ENCODE data around the gene DDIAS. TPM values are rescaled to one million over a fixed set of nuclear protein-coding genes. Genes with fewer than 3 reads are reported as not detected.

The DDIAS gene
- total and polyA plus RNA-seq, 10 of the 15 experiments (the other 5 are each of a cell fraction or from before 2014, with no cell fraction given), result 6.9 to 27.8 (median 12.9) TPM

DNA sequence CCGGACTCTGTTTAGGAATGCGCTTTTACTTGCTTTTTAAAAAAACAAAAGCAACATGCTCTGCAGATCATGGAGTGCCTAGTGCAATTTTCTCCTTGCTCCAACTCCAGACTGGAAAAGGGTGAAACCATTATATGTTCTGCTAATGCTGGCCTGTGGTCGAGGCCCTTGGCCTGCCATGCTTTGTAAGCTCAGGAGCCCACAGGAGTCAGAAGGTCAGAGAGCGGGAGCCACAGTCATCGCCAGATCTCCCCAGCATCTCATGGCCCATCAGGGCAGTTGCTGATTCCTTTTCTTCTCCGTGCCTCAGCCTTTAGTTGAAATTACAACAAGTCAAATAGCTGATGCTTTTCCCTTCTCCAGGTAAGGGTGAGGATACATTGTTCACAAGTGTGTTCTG lies 80.3 kb downstream of the DDIAS start:
- ChIA-PET CTCF (interaction anchor here (1.0 to 1.2 kb wide), 3 partner anchors 8 to 11 kb away, joined by 3 to 4 read pairs (median 3); no protein-coding TSS in a partner anchor), SMC1A (ENCODE audit: uncharacterized antibody, unreplicated experiment) (interaction anchor here (1.1 to 2.7 kb wide), 5 partner anchors 12 to 25 kb away, joined by 3 to 12 read pairs (median 3); no protein-coding TSS in a partner anchor), RAD21 (ENCODE audit: unreplicated experiment) (interaction anchor here (0.8 kb wide), 1 partner anchor 14 kb away, joined by 3 read pairs; no protein-coding TSS in a partner anchor), POLR2A (no interaction called here)
- intact Hi-C loops (cut with micrococcal nuclease; ENCODE audit: unreplicated experiment), result no loop called here
- no peak for DNase-seq (ENCODE audit: low read depth, low spot score)
- no peak for TF ChIP-seq BCL11A (IDR thresholded peaks at IDR 0.05; ENCODE audit: low read depth, low read length)
- TF ChIP-seq KLF5 (IDR thresholded peaks at IDR 0.05; ENCODE audit: partially characterized antibody), result no peak
- TF ChIP-seq, protein P1, sequence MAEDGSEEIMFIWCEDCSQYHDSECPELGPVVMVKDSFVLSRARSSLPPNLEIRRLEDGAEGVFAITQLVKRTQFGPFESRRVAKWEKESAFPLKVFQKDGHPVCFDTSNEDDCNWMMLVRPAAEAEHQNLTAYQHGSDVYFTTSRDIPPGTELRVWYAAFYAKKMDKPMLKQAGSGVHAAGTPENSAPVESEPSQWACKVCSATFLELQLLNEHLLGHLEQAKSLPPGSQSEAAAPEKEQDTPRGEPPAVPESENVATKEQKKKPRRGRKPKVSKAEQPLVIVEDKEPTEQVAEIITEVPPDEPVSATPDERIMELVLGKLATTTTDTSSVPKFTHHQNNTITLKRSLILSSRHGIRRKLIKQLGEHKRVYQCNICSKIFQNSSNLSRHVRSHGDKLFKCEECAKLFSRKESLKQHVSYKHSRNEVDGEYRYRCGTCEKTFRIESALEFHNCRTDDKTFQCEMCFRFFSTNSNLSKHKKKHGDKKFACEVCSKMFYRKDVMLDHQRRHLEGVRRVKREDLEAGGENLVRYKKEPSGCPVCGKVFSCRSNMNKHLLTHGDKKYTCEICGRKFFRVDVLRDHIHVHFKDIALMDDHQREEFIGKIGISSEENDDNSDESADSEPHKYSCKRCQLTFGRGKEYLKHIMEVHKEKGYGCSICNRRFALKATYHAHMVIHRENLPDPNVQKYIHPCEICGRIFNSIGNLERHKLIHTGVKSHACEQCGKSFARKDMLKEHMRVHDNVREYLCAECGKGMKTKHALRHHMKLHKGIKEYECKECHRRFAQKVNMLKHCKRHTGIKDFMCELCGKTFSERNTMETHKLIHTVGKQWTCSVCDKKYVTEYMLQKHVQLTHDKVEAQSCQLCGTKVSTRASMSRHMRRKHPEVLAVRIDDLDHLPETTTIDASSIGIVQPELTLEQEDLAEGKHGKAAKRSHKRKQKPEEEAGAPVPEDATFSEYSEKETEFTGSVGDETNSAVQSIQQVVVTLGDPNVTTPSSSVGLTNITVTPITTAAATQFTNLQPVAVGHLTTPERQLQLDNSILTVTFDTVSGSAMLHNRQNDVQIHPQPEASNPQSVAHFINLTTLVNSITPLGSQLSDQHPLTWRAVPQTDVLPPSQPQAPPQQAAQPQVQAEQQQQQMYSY (CRISPR knock-in tag; IDR thresholded peaks at IDR 0.05), result no peak
- TF ChIP-seq ZNF207 (IDR thresholded peaks at IDR 0.05; ENCODE audit: borderline replicate concordance), result no peak
- TF ChIP-seq ZSCAN29 (IDR thresholded peaks at IDR 0.05), result no peak
- TF ChIP-seq FOS (IDR thresholded peaks at IDR 0.05; ENCODE audit: borderline replicate concordance, extremely low read depth, insufficient read length), result no peak
- no peak for TF ChIP-seq RFX5 (IDR thresholded peaks at IDR 0.05; ENCODE audit: low read depth, low read length)
- no peak for TF ChIP-seq STAT1 (conservative IDR thresholded peaks at IDR 0.05)
- no peak for TF ChIP-seq POLR2A (IDR thresholded peaks at IDR 0.05; ENCODE audit: low read depth, low read length)
- TF ChIP-seq PML (IDR thresholded peaks at IDR 0.05; ENCODE audit: low read length), result no peak
- TF ChIP-seq POU2F2 (IDR thresholded peaks at IDR 0.05; ENCODE audit: borderline replicate concordance, low read depth, low read length), result no peak
- TF ChIP-seq, protein P2, sequence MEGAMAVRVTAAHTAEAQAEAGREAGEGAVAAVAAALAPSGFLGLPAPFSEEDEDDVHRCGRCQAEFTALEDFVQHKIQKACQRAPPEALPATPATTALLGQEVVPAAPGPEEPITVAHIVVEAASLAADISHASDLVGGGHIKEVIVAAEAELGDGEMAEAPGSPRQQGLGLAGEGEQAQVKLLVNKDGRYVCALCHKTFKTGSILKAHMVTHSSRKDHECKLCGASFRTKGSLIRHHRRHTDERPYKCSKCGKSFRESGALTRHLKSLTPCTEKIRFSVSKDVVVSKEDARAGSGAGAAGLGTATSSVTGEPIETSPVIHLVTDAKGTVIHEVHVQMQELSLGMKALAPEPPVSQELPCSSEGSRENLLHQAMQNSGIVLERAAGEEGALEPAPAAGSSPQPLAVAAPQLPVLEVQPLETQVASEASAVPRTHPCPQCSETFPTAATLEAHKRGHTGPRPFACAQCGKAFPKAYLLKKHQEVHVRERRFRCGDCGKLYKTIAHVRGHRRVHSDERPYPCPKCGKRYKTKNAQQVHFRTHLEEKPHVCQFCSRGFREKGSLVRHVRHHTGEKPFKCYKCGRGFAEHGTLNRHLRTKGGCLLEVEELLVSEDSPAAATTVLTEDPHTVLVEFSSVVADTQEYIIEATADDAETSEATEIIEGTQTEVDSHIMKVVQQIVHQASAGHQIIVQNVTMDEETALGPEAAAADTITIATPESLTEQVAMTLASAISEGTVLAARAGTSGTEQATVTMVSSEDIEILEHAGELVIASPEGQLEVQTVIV (IDR thresholded peaks at IDR 0.05; ENCODE audit: borderline replicate concordance, partially characterized antibody), result no peak
- no peak for TF ChIP-seq DPF2 (IDR thresholded peaks at IDR 0.05)
- TF ChIP-seq, protein P3, sequence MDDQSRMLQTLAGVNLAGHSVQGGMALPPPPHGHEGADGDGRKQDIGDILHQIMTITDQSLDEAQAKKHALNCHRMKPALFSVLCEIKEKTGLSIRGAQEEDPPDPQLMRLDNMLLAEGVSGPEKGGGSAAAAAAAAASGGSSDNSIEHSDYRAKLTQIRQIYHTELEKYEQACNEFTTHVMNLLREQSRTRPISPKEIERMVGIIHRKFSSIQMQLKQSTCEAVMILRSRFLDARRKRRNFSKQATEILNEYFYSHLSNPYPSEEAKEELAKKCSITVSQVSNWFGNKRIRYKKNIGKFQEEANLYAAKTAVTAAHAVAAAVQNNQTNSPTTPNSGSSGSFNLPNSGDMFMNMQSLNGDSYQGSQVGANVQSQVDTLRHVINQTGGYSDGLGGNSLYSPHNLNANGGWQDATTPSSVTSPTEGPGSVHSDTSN (IDR thresholded peaks at IDR 0.05; ENCODE audit: insufficient replicate concordance, low read depth, low read length), result no peak
- TF ChIP-seq IKZF1 (conservative IDR thresholded peaks at IDR 0.05), result no peak
- no peak for TF ChIP-seq MTA3 (IDR thresholded peaks at IDR 0.05; ENCODE audit: borderline replicate concordance, low read length)
- no peak for TF ChIP-seq BMI1 (IDR thresholded peaks at IDR 0.05; ENCODE audit: borderline replicate concordance)
- TF ChIP-seq ZNF24 (IDR thresholded peaks at IDR 0.05), result no peak
- Histone ChIP-seq H3K9me3 (replicated peaks; ENCODE audit: control insufficient read depth, insufficient read depth, low read length) (no peaks in the 10 kb centered on the region), H3K36me3 (ENCODE audit: control insufficient read depth in 2 of 2, insufficient read depth in 2 of 2, low read length in 1 of 2) (peaks cover 2 to 7% of the 10 kb centered on the region in 2 experiments; a peak in 2 of 4 replicates), H3K79me2 (ENCODE audit: control insufficient read depth, insufficient read depth, low read length) (no peaks in the 10 kb centered on the region), H4K20me1 (ENCODE audit: control insufficient read depth, insufficient read depth) (no peaks in the 10 kb centered on the region), H2AFZ (ENCODE audit: control insufficient read depth, low read depth, low read length) (no peak overlapping the region), H3K4me3 (no peak overlapping the region), H3K27ac (ENCODE audit: control insufficient read depth, insufficient read depth) (no peak overlapping the region), H3K4me1 (ENCODE audit: control insufficient read depth, insufficient read depth, low read length) (peaks cover 15% of the 10 kb centered on the region), H3K27me3 (replicated peaks in 1 of 2; ENCODE audit: control insufficient read depth in 2 of 2, insufficient read depth in 2 of 2, low read length in 1 of 2) (no peaks in the 10 kb centered on the region), H3K9ac (ENCODE audit: control insufficient read depth, insufficient read depth, low read length) (no peak overlapping the region), H3K4me2 (ENCODE audit: control insufficient read depth, insufficient read depth) (no peak overlapping the region)
- 81% methylated on average over 6 of the region's 6 CpGs for WGBS (ENCODE audit: insufficient coverage, insufficient replicate concordance, low lambda C conversion rate, missing lambda C conversion rate)
- FAIRE-seq, result no peak
- no peak for ATAC-seq
- in situ Hi-C loops (cut with MboI), result no loop called here
- no TSS peak for BruUV-seq (replicated peaks)
